WTC11 (cell line): ENCODE results near the gene HK2. TPM values are rescaled to one million over a fixed set of nuclear protein-coding genes. Genes with fewer than 3 reads are reported as not detected.
"Not testable (repeated sequence)": the region's sequence is repeated elsewhere in the genome, so short reads cannot be mapped to it uniquely, and the experiment has no call there.

Source experiments
- ATAC-seq: fragments of 200-7000 bp; cut with Tn5 transposase; 2 replicates; pipeline ENCODE4 v1.10.0; 2021; ENCODE audit warnings: mild to moderate bottlenecking, moderate library complexity
- CTCF ChIA-PET: fragments of 300-600 bp; sonication (Branson Sonifier 250); formaldehyde crosslinking; loops from one replicate; lab custom pipeline; 2021; ENCODE audit warnings: antibody characterized with exemption; lab: Charles Lee
- POLR2A ChIA-PET: fragments of 350-600 bp; sonication (Branson Sonifier 250); formaldehyde crosslinking; loops from one replicate; lab custom pipeline; 2021; ENCODE audit warnings: antibody characterized with exemption; lab: Charles Lee
- DNase-seq: peaks from one replicate; pipeline ENCODE4 v3.0.0; 2021; ENCODE audit warnings: low spot score
- H3K27ac Mint-ChIP-seq: 2 replicates; pipeline ENCODE4 v1.8.0; 2021; ENCODE audit warnings: mixed read lengths
- H3K27me3 Mint-ChIP-seq: 2 replicates; pipeline ENCODE4 v1.8.0; 2021; ENCODE audit warnings: low read depth, mild to moderate bottlenecking, moderate library complexity, mixed read lengths
- H3K36me3 Mint-ChIP-seq: 2 replicates; pipeline ENCODE4 v1.8.0; 2021; ENCODE audit warnings: mixed read lengths
- H3K4me1 Mint-ChIP-seq: 2 replicates; pipeline ENCODE4 v1.8.0; 2022; ENCODE audit warnings: mixed read lengths
- H3K4me3 Mint-ChIP-seq: 2 replicates; pipeline ENCODE4 v1.8.0; 2021; ENCODE audit warnings: mild to moderate bottlenecking, moderate library complexity, mixed read lengths
- H3K9me3 Mint-ChIP-seq: 2 replicates; pipeline ENCODE4 v1.8.0; 2021; ENCODE audit warnings: mixed read lengths
- CREB1 ChIP-seq: sonication (generic); formaldehyde crosslinking; IDR thresholded peaks from 2 replicates; pipeline ENCODE4 v1.8.0; 2023; ENCODE audit warnings: mild to moderate bottlenecking, missing genetic modification reagents
- GABPB1 ChIP-seq: sonication (generic); formaldehyde crosslinking; IDR thresholded peaks from 2 replicates; pipeline ENCODE4 v1.8.1; 2023; ENCODE audit warnings: mild to moderate bottlenecking, missing genetic modification reagents
- GRHL2 ChIP-seq: fragments of 250-450 bp; sonication (Bioruptor Pico); IDR thresholded peaks from 2 replicates; pipeline ENCODE4 v1.8.0; 2022; ENCODE audit warnings: mild to moderate bottlenecking, moderate library complexity; ENCODE audit not compliant: insufficient replicate concordance, severe bottlenecking
- MXD4 ChIP-seq: fragments of 250-450 bp; sonication (Bioruptor Pico); IDR thresholded peaks from 2 replicates; pipeline ENCODE4 v1.8.0; 2021; ENCODE audit warnings: mild to moderate bottlenecking, moderate library complexity, borderline replicate concordance
- NFYB ChIP-seq: sonication (generic); formaldehyde crosslinking; conservative IDR thresholded peaks from 2 replicates; pipeline ENCODE4 v1.8.0; 2022; ENCODE audit warnings: low read depth, missing genetic modification reagents
- RELA ChIP-seq: sonication (generic); formaldehyde crosslinking; IDR thresholded peaks from 2 replicates; pipeline ENCODE4 v1.8.1; 2022; ENCODE audit warnings: missing genetic modification reagents, mild to moderate bottlenecking, borderline replicate concordance
- RORB ChIP-seq: fragments of 250-450 bp; sonication (Bioruptor Pico); IDR thresholded peaks from 2 replicates; pipeline ENCODE4 v1.9.0; 2021; ENCODE audit warnings: mild to moderate bottlenecking
- TEAD4 ChIP-seq: sonication (generic); formaldehyde crosslinking; IDR thresholded peaks from 2 replicates; pipeline ENCODE4 v1.8.0; 2022; ENCODE audit warnings: mild to moderate bottlenecking, missing genetic modification reagents
- ZNF317 ChIP-seq: sonication (generic); formaldehyde crosslinking; IDR thresholded peaks from 2 replicates; pipeline ENCODE4 v1.8.1; 2023; ENCODE audit warnings: low read depth, mild to moderate bottlenecking, moderate library complexity, missing genetic modification reagents, borderline replicate concordance
- total RNA-seq: library from RNA; stranded (reverse); gene quantifications from 3 replicates; pipeline ENCODE4 v1.2.3, GENCODE V29; 2021
- TF ChIP-seq, protein P1 (sequence below): sonication (generic); formaldehyde crosslinking; IDR thresholded peaks from 2 replicates; pipeline ENCODE4 v1.8.1; 2022; ENCODE audit warnings: low read depth, mild to moderate bottlenecking, moderate library complexity, missing genetic modification reagents, borderline replicate concordance
- TF ChIP-seq, protein P2 (sequence below): sonication (generic); formaldehyde crosslinking; IDR thresholded peaks from 2 replicates; pipeline ENCODE4 v1.8.1; 2023; ENCODE audit warnings: mild to moderate bottlenecking, missing genetic modification reagents, borderline replicate concordance
- TF ChIP-seq, protein P3 (sequence below): sonication (generic); formaldehyde crosslinking; IDR thresholded peaks from 2 replicates; pipeline ENCODE4 v1.8.1; 2023; ENCODE audit warnings: mild to moderate bottlenecking, missing genetic modification reagents
- TF ChIP-seq, protein P4 (sequence below): sonication (generic); formaldehyde crosslinking; IDR thresholded peaks from 2 replicates; pipeline ENCODE4 v1.8.0; 2022; ENCODE audit warnings: mild to moderate bottlenecking, missing genetic modification reagents
- TF ChIP-seq, protein P5 (sequence below): sonication (generic); formaldehyde crosslinking; IDR thresholded peaks from 2 replicates; pipeline ENCODE4 v1.8.1; 2023; ENCODE audit warnings: mild to moderate bottlenecking, missing genetic modification reagents, moderate library complexity
- TF ChIP-seq, protein P6 (sequence below): sonication (generic); formaldehyde crosslinking; IDR thresholded peaks from 2 replicates; pipeline ENCODE4 v1.8.0; 2023; ENCODE audit warnings: mild to moderate bottlenecking, missing genetic modification reagents

HK2 gene
- total RNA-seq, 1 experiment from 2014 or later = 61.6 TPM

DNA sequence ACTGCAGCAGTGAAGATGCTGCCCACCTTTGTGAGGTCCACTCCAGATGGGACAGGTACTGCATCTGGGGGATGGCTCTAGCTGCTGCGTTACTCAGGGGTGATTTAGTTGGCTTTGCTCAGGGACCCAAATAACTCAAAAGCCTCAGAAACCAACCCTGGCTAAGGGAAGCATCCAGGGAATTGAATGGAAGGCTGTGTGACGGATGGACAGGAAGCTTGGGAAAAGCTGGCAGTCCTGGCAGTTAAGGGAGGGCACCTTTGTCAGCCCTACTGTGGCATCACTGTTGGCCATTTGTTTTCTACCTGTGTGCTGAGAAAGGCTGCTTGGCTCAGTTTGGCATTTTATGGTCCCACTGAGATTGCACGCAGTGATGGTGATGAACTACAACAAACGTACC is 20.5 kb downstream of the HK2 start (continued):
- TF ChIP-seq, protein P1, sequence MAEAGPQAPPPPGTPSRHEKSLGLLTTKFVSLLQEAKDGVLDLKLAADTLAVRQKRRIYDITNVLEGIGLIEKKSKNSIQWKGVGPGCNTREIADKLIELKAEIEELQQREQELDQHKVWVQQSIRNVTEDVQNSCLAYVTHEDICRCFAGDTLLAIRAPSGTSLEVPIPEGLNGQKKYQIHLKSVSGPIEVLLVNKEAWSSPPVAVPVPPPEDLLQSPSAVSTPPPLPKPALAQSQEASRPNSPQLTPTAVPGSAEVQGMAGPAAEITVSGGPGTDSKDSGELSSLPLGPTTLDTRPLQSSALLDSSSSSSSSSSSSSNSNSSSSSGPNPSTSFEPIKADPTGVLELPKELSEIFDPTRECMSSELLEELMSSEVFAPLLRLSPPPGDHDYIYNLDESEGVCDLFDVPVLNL (CRISPR knock-in tag) = no peak
- TF ChIP-seq TEAD4 (no peak), NFYB (CRISPR knock-in tag) (no peak)
- TF ChIP-seq, all 79 proteins: peak for 0

DNA sequence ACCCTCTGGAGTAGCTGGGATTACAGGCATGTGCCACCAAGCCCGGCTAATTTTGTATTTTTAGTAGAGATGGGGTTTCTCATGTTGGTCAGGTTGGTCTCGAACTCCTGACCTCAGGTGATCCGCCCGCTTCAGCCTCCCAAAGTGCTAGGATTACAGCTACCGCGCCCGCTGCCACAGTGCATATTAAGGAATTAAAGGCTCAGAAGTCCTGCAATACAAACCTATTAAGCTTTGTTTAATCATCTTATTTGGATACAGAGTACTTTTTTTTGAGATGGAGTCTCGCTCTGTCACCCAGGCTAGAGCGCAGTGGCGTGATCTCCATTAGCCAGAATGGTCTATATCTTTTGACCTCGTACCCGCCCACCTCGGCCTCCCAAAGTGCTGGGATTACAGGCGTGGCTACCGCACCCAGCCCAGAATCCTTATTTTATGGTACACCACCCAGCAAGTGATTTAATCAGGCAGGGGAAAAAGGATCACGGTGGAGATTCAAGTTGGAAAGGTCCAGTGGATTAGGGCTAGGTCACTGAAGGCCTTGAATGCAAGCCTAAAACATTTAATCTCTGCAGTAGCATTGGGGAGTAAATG is 21.3 kb downstream of the HK2 start:
- H3K9me3 Mint-ChIP-seq, ATAC-seq, H3K4me3 Mint-ChIP-seq, DNase-seq, H3K27me3 Mint-ChIP-seq, POLR2A ChIA-PET: not testable (repeated sequence)
- Mint-ChIP-seq H3K4me1 (peaks cover 43% of the 10 kb centered on the region), H3K36me3 (peaks cover 48% of the 10 kb centered on the region), H3K27ac (peak overlapping the region; percentile 42)
- CTCF ChIA-PET = interaction anchor here (0.9 kb wide), 1 partner anchor 10 kb away, joined by 3 read pairs; no protein-coding TSS in a partner anchor

DNA sequence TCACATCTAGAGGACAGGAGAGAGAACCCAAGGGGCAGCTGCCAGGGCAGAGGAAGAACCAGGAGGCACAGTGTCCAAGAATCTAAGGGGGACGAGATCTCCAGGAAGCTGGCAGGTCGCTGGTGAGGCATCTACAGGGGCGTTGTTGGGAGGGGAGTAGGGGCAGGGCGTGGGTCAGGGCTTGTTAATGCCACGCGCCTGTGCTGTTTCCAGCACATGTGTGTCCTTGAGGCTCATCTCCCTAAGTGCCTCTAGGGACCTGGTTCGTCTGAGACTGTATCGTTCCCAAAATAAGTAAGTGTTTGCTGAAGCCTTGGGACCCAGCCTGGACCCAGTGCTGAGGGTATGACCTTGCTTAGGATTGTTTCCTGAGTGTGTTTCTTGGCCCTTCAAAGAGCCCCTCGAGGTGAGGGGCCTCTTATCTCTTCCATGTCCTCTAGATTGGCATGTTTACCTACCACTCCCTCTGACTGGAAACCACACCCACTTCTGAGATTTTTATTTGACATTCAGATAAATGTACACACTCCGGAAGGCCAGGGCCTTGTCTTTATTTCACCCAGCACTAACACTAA is 22.2 kb downstream of the HK2 start:
- DNase-seq = no peak
- peaks cover 48% of the 10 kb centered on the region for H3K36me3 Mint-ChIP-seq
- ATAC-seq = no peak
- no peak overlapping the region for H3K4me3 Mint-ChIP-seq
- no peaks in the 10 kb centered on the region for H3K27me3 Mint-ChIP-seq
- H3K4me1 Mint-ChIP-seq = peaks cover 38% of the 10 kb centered on the region
- TF ChIP-seq GRHL2 (no peak), GABPB1 (CRISPR knock-in tag) (peak; percentile 30; the same call in 1 of the 2 replicates)
- no peak overlapping the region; the same call in 1 of the 2 replicates for H3K27ac Mint-ChIP-seq
- ChIA-PET CTCF (interaction anchor here (0.9 kb wide), 1 partner anchor 9 kb away, joined by 3 read pairs; no protein-coding TSS in a partner anchor), POLR2A (no interaction called here)
- H3K9me3 Mint-ChIP-seq = no peaks in the 10 kb centered on the region

DNA sequence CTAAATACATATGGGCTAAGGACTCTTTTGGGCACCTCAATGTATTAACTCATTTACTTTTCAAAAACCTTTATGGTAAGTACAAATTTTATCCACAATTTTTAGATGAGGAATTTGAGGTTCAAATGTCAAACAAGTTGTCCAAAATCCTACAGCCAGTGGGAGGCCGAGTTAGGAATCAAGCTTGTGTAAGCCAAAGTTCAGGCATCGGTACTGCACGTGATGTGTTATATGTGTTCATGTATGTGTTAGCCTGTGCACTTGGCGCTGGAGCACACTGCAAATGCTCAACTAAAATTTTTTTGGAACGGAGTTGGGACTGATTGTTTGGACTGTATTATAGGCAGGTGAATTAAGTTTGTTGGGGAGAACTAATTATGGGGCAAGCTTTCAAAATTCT is 22.7 kb downstream of the HK2 start:
- ChIA-PET CTCF (interaction anchor here (1.3 kb wide), 1 partner anchor 9 kb away, joined by 3 read pairs; no protein-coding TSS in a partner anchor), POLR2A (no interaction called here)
- Mint-ChIP-seq H3K4me1 (peaks cover 35% of the 10 kb centered on the region), H3K9me3 (no peaks in the 10 kb centered on the region), H3K27me3 (no peaks in the 10 kb centered on the region), H3K4me3 (no peak overlapping the region), H3K27ac (peak overlapping the region; percentile 82; the same call in 1 of the 2 replicates), H3K36me3 (peaks cover 48% of the 10 kb centered on the region)
- ATAC-seq (no peak), DNase-seq (no peak)
- no peak for TF ChIP-seq MXD4 (CRISPR knock-in tag)
- TF ChIP-seq, protein P2, sequence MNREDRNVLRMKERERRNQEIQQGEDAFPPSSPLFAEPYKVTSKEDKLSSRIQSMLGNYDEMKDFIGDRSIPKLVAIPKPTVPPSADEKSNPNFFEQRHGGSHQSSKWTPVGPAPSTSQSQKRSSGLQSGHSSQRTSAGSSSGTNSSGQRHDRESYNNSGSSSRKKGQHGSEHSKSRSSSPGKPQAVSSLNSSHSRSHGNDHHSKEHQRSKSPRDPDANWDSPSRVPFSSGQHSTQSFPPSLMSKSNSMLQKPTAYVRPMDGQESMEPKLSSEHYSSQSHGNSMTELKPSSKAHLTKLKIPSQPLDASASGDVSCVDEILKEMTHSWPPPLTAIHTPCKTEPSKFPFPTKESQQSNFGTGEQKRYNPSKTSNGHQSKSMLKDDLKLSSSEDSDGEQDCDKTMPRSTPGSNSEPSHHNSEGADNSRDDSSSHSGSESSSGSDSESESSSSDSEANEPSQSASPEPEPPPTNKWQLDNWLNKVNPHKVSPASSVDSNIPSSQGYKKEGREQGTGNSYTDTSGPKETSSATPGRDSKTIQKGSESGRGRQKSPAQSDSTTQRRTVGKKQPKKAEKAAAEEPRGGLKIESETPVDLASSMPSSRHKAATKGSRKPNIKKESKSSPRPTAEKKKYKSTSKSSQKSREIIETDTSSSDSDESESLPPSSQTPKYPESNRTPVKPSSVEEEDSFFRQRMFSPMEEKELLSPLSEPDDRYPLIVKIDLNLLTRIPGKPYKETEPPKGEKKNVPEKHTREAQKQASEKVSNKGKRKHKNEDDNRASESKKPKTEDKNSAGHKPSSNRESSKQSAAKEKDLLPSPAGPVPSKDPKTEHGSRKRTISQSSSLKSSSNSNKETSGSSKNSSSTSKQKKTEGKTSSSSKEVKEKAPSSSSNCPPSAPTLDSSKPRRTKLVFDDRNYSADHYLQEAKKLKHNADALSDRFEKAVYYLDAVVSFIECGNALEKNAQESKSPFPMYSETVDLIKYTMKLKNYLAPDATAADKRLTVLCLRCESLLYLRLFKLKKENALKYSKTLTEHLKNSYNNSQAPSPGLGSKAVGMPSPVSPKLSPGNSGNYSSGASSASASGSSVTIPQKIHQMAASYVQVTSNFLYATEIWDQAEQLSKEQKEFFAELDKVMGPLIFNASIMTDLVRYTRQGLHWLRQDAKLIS (CRISPR knock-in tag) = no peak
- TF ChIP-seq ZNF317 = no peak

DNA sequence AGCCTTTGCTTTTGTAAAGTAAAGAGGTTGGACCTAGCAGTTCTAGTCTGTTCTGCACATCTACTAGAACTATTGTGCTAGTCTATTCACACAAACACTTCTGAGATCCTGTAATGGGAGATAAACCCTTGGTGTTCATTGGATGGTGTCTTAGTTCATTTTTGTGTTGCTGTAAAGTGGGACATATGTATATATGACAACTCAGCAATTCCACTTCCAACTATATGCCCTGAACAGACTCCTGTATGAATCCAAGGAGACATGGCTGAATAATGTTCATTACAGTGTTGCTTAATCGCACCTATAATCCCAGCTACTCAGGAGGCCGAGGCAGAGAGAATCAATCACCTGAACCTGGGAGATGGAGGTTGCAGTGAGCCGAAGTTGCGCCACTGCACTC is 23.3 kb downstream of the HK2 start:
- POLR2A ChIA-PET = no interaction called here
- CTCF ChIA-PET = interaction anchor here (1.3 kb wide), 1 partner anchor 9 kb away, joined by 3 read pairs; no protein-coding TSS in a partner anchor
- no peaks in the 10 kb centered on the region for H3K9me3 Mint-ChIP-seq
- TF ChIP-seq, protein P3, sequence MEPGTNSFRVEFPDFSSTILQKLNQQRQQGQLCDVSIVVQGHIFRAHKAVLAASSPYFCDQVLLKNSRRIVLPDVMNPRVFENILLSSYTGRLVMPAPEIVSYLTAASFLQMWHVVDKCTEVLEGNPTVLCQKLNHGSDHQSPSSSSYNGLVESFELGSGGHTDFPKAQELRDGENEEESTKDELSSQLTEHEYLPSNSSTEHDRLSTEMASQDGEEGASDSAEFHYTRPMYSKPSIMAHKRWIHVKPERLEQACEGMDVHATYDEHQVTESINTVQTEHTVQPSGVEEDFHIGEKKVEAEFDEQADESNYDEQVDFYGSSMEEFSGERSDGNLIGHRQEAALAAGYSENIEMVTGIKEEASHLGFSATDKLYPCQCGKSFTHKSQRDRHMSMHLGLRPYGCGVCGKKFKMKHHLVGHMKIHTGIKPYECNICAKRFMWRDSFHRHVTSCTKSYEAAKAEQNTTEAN = no peak
- TF ChIP-seq, protein P4, sequence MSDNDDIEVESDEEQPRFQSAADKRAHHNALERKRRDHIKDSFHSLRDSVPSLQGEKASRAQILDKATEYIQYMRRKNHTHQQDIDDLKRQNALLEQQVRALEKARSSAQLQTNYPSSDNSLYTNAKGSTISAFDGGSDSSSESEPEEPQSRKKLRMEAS (CRISPR knock-in tag) = no peak
- TF ChIP-seq RELA (CRISPR knock-in tag) (no peak), TEAD4 (no peak), CREB1 (CRISPR knock-in tag) (no peak), RORB (CRISPR knock-in tag) (no peak)
- TF ChIP-seq, protein P5, sequence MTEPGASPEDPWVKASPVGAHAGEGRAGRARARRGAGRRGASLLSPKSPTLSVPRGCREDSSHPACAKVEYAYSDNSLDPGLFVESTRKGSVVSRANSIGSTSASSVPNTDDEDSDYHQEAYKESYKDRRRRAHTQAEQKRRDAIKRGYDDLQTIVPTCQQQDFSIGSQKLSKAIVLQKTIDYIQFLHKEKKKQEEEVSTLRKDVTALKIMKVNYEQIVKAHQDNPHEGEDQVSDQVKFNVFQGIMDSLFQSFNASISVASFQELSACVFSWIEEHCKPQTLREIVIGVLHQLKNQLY (CRISPR knock-in tag) = no peak
- TF ChIP-seq, protein P6, sequence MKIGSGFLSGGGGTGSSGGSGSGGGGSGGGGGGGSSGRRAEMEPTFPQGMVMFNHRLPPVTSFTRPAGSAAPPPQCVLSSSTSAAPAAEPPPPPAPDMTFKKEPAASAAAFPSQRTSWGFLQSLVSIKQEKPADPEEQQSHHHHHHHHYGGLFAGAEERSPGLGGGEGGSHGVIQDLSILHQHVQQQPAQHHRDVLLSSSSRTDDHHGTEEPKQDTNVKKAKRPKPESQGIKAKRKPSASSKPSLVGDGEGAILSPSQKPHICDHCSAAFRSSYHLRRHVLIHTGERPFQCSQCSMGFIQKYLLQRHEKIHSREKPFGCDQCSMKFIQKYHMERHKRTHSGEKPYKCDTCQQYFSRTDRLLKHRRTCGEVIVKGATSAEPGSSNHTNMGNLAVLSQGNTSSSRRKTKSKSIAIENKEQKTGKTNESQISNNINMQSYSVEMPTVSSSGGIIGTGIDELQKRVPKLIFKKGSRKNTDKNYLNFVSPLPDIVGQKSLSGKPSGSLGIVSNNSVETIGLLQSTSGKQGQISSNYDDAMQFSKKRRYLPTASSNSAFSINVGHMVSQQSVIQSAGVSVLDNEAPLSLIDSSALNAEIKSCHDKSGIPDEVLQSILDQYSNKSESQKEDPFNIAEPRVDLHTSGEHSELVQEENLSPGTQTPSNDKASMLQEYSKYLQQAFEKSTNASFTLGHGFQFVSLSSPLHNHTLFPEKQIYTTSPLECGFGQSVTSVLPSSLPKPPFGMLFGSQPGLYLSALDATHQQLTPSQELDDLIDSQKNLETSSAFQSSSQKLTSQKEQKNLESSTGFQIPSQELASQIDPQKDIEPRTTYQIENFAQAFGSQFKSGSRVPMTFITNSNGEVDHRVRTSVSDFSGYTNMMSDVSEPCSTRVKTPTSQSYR (CRISPR knock-in tag) = no peak

More for the DNA sequence above, 23.3 kb downstream of the HK2 start:
- H3K4me3 Mint-ChIP-seq = no peak overlapping the region
- ATAC-seq (no peak), DNase-seq (no peak)
- no peaks in the 10 kb centered on the region for H3K27me3 Mint-ChIP-seq
- H3K27ac Mint-ChIP-seq = no peak overlapping the region
- peaks cover 48% of the 10 kb centered on the region for H3K36me3 Mint-ChIP-seq
- peaks cover 35% of the 10 kb centered on the region for H3K4me1 Mint-ChIP-seq
